NCI-H774 (cell line): Measurements from ENCODE around the gene LDLRAD3.

Experiments
- DNase-seq: peaks from one replicate; lab custom pipeline; 2025; lab: John Stamatoyannopoulos, UW

The LDLRAD3 gene

DNA sequence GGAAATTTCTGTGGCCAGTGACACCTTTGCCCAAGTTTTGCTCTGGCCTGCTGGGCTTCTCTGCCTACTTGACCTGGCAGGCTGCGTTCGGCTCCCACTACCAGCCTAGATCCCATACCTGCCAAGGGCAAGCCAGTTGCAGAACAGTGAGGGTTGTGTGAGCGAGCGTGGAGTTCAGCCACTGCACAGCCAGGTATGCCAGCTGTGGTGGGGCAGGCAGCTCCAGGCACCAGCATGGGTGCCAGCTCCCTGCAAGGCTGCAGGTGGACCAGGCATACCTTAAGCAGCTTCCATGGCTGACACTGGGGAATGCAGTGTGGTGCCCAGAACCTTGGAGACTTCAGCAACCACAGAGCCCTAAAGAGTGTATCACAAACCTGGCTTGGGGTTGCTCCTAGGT, 133.5 kb downstream of the LDLRAD3 start:
- DNase-seq = no peak

DNA sequence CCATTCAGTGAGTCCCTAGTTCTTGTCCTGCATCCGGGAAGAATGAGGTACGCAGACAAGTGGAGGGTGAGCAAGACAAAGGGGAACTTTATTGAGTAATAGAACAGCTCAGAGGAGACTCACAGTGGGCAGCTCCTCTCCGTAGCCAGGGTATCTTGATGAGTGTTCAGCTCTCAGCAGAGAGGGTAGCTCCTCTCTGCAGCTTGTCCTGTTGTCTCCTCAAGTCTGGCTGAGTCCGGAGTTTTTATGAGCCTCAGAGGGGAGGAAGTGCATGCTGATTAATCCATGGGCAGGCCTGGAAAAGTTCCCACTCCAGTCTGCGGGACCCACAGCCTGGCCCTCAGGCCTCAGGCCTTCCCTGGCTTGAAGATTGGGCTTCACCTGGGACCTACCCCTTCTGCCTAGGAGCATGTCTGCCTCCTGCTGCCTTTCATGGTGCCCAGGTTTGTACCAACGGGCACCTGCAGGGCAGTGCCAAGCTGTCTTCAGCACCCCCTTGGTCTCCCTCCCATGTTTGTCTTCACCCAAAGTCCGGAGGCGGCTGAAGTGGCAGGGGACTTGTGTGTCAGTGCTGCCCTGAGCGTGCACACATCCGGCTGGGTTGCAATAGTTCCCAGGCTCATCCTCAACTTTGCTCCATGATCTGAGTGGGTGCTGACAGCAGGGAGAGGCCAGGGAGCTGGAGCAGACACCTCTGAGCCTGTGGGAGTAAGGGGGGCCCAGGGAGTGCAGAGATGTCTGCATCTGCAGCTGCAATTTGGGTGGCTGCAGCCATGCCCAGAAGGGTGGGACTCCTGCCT, 134.2 kb downstream of the LDLRAD3 start:
- no peak for DNase-seq

DNA sequence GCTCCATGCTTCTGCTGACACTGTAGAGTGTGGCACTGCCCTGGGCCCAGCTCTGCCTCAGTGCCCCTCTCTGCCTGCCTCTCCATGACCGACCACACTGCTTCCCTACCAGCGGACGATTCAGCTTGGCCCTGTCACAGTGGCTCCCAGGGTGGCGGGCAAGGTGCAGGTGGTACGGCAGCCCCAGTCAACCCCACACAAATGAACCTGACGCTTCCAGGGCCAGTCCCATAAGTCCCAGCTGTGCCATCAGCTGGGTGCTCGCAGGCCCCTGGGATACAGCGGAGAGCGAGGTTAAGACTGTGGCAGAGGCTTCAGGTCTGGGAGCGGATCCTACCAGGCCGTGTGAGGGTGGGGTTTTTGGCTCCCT, 134.8 kb downstream of the LDLRAD3 start:
- no peak for DNase-seq

DNA sequence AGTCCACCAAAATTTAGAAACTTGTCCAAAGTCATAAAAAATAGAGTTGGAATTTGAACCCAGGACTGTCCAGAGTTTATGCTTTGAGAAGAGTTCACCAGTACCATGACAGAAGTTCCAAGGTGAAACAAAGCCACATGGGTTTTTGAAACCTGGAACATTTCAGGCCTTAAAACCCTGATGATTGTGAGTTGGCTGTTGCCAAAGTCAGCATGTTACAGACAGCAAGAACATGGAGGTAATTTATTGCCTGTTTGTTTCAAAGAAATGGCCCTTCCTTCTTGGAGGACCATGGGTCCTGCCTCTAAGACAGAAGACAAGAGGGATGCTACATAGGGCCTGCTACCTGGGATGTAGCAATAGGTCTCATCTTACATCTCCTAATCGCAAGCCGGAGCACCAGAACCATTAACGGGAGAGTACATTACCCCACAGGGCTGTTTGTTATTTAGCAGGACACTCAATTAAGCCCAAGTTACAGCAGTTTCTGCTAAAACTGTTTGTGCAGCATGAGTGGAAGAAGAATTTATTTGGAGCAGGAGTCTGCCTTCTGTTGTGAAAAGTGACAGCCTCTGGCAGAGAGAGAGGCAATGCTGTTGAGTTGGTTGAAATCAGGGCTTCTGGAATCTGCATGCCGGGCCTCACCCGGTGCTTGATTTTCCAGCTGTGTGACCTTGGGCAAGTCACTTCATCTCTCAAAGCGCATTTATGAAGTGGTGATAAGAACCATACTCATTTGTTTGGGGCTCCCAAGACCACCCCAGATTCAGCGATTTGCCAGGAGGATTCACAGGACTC, 136.2 kb downstream of the LDLRAD3 start:
- DNase-seq = no peak

DNA sequence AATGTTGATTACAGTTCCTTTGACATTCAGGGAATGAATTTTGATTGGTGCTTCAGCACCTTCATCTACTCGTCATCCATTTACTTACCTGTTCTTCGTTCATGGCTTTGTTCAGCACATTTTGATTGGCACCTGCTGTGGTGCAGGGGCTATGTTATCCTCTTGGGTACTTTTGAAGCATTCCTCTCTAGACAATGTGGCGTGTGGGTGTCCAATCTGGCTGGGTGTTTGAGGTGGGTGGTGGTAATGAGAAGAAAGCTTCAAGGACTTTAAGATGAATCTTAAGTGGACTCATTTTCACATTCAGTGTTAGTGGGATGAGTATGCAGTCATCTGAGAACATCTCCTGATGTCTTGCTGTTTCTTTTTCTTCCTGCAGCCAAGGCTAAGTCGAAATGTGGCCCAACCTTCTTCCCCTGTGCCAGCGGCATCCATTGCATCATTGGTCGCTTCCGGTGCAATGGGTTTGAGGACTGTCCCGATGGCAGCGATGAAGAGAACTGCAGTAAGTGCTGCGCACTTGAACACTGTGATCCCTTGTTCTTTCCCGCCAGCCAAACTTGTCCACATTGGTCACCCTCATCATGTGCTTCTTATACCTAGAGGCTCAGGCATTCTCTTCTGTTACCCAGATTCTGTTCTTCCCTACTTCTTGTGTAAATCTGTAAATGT, 137.5 kb downstream of the LDLRAD3 start:
- DNase-seq = no peak

DNA sequence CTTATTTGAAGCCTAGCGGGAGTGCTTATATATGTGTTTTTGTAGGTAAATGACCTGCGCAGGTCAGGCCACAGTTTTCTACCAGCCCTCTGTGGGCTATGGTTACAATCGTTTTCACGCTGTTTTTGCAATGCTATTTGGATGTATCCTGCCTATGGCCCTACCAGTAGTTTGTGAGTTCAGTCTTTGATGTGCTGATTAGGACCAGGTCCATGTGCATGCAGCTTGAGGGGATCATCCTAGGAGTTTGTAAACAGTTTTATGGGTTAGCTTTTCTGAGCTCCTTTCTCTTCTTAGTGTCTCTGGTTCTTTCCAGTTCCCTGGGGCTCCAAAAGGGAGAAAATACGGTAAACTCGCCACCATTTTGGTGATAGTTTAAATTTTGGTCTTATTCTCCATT, 142.5 kb downstream of the LDLRAD3 start:
- no peak for DNase-seq

DNA sequence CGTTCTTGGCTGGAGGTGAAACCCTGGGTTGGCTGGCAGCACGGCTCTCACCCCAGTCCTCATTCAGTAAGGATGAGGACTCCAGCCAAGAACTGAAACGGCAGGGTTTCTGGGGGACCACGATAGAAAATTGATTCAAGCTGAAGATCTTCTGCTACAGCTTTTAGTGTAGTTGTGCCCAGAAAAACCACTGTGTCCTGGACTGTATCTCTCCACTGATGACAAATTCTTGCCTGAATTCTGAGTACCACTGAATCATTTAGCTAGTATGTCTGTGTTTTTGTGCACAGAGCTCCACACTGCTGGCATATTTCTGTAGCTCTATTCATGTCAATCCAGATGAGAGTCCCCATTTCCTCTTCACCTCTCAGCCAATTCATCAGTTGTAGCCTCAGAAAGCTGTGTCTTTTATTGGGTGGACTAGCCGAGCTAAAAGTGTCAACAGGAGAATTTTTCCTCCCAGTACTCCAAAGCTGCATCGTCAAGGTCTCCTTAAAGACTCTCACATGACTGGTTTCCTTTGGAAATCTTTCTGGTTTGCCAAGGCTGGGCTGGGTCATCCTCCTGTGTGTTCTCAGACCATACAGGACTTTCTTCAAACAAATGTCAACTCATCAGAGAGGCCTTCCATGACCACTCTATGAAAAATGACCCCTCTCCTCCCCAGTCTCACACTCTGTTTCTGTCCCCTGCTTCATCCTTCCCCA, 144.6 kb downstream of the LDLRAD3 start:
- no peak for DNase-seq

DNA sequence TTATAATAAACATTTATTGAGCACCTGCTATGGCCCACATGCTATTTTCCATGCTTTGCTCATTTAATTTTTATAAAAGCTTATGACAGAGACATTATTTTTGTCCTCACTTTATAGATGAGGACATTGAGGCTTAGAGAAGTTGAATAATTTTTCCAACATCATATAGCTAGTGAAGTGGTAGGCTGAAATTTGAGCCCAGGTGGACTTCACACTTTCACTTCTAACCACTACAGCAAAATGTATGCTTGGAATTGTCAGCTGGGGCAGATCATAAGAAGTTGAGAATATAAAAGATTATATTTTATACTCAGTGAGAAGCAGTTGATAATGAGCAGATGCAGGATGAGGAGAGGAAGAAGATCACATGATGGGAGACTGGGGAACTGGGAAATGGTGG, 146.1 kb downstream of the LDLRAD3 start:
- no peak for DNase-seq

DNA sequence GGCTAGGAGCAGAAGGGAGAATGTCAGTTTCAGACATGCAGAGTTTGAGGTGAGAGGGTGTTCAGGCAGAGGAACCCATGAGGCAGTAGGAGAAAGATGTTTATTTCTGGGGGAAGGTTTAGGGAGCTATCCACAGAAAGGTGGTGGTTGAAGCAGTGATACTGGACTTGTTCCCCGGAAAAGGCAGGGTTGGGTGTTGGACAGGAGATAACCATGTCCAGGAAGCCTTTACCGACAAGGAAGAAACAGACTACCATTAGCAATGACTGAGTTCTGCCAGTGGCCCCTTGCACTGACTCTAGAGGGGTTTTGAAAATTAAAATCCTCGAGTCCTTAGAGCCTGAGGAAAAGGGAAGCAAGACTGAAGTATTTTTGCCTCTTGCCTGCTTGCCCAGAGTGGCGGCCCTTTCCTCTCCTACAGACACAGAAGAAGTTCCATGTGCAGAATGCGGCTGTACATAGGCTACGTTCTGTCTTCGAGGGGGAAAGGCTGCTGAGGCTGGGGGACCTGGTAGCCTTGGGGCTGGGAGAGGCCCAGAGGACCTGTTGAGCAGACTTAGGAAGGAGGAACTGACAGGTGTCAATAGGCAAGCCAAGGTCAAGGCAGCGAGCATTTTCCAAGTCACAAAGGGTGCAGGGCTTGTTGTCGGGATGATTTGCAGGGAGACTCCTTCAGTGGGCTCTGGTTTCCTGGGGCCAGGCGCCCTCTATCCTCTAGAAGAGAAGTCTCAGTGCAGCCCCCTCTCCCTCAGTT, 146.7 kb downstream of the LDLRAD3 start:
- DNase-seq = no peak

DNA sequence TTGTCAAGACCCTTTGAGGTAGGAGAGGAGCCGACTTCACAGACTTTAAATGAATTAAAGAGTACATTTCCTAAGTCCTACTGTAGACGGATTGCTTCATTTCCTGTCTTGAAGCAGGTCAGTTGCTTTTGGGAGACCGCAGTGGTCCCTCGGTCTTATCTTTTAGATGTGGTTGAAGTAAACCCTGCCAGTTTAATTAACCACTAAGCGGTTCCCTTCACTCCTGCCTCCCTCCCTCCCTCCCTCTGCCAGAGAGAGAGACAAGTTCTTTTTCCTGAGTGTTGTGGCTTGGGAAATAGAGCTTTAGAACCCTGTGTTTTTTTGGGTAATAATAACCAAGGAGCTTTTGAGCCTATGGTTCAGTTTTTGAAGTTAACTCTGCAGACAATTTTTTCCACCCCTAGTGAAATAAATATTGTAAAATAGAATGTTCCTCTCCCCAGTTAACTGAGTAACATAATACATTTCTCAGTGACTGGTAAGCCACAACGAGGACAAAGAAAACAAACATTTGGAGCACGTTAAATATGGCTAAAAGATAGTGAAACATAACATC, 147.5 kb downstream of the LDLRAD3 start:
- no peak for DNase-seq

DNA sequence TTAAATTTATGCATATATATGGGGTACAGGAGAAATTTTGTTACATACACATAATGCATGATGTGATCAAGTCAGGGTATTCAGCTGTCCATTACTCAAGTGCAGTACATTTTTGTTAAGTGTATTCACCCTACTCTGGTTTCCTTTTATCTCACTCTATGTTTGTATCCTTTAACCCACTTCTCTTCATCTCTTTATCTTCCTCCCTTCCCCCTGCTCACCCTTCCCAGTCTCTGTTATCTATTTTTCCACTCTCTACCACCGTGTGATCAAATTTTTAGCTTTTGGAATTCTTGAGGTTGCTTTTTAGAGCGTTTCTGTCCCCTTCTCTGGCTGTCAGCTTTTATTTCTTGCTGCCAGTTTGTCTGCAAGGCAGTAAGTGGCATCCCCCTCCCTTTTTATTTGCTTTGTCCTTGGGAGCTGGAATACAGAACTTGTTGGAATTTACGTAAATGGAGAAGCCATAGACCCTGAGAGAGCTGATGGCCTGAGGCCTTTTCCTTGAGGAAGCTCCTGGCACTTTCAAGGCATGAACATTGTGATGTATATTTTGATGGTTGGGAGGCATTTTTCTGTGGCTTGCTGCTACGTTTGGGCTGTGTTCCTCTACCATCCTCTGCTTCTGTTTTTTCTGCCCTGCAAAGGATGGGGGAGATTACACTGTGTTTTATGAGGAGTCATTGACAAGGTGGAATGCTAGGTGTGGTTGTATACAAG, 148.6 kb downstream of the LDLRAD3 start:
- no peak for DNase-seq

DNA sequence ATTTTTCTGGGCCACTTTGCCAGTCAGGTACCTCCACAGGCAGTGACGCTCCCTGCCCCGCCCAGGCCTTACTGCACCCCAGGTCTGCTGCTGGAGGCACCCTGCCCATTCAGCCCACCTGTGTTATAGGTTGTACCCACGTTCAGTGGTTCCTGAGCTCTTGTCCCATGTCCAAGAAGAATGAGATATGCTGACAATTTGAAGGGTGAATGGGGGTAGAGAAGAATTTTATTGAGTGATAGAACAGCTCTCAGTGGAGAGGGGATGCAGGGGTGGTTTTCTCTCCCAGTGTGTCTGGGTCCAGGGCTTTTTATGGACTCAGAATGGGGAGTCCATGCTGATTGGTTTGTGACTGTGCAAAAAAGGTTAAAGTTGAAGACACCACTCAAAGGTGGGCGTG, 149.7 kb downstream of the LDLRAD3 start:
- DNase-seq = no peak

DNA sequence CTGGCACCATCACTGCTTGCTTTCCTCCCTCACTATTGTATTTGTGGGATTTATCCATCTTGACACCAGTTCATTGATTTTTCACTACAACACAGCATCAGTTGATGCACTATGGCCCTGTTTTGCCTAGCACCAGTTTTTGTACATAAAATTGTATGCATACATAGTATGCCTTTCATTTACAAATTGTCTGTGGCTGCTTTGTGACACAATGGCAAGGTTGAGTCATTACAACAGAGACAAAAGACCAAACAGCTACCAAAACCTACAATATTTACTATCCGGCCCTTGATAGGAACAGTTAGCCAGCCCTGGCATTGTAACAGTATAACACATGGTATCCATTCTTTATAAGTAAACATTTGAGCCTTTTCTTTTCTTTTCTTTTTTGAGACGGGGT, 150.3 kb downstream of the LDLRAD3 start:
- DNase-seq = no peak

DNA sequence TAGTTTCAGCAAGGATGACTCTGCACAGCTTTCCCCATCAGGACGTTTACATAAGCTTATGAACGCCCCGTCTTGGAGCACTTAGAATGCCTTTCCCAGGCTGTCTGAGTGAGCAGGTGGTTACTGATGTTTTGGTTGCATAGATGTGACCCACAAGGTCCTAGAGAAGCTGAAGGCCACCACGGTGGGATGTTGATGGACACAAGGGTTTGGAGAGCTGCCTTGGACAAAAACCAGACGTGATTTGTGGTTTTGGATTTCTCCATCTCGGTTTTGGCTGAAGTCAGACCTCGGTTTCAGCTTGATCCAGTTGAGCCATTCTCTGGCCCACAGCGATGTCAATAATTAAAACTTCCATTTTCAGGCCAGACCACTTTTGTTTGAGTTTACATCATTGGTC, 151.9 kb downstream of the LDLRAD3 start:
- DNase-seq = no peak

DNA sequence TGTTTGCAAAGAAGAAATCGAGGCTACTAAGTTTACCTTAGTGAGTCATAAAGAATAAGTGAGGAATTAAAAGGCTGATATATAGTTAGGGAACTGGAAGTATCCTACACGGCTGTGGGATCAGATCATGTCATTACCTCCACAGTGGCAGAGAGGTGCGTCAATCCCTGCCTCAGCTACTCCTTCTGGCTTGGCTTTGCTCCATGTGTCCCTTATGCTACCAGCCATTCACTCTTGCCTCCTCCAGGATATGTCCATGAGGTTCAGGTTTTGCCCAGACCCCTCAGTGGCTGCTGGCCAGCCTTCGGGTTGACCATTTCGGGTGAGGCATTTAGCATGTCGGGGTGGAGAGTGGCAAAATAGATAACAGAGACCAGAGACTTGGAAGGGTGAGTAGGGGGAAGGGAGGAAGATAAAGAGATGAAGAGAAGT, 153.4 kb downstream of the LDLRAD3 start:
- no peak for DNase-seq

DNA sequence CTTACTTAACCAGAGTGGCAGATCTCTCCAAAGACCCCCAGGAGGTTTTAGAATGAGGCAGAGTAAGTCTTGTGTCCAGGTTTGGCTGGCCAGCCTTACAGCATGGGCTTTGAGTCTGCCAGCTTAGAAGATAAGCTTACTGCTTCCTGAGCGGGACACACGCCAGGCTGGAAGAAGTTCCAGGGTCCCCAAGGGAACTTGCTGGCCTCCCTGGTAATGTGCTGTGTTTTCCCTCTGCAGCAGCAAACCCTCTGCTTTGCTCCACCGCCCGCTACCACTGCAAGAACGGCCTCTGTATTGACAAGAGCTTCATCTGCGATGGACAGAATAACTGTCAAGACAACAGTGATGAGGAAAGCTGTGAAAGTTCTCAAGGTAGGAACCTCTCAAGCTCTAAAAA, 154.2 kb downstream of the LDLRAD3 start:
- DNase-seq = no peak

DNA sequence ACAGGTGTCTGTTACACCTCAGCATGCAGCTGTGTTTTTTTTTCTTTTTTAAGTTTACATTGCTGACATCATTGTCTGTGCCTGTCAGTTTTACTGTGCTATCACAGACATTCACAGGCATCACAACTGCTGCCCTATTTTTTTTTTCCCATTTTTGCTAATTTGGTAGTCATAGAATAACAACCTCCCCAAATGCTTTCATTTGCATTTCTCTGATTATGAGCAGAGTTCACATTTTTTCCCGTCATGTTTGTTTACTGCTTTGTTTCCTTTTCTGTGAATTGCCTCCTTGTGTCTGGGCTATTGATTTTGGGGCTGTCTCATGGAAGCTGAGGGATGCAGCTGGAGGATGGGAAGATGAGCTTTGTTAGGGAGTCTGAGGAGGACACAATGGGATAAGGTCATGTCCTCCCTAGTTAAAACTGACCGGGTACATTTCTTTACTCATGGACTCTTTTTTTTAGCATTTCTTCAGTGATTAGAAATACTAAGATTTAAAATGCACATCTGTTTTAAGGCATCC, 155.1 kb downstream of the LDLRAD3 start:
- DNase-seq = no peak

DNA sequence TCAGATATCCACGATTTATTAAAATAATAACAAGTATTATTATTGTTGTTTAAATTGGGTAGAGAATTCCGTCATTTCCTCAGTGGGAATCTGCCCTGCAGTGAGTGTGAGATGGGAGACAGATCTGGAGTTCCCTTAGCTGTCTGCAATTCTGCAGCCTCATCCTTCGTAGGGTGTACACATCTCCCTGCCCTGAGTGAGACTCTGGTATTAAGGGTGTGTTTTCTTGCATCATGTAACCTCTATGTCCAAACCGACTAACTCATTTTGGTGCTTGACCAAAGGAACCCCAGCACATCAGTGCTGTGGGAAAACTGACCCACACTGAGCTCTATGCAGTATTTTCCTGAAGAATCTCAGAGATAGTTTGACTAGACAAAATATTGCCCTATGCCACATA, 157.6 kb downstream of the LDLRAD3 start:
- DNase-seq = no peak

DNA sequence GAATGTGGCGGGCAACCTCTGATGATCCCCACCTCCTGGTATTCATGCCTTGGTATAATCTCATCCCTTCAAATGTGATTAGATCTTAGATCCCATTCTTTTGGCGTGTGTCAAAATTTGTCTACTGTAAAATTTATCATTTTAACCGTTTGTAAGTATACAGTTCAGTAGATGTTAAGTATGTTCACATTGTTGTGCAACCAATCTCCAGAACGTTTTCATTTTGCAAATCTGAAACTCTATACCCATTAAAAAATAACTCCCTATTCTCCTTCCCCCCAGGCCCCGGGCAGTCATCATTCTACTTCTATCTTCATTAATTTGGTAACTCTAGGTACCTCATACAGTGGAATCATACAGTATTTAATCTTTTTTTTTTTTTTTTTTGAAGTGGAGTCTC, 159.0 kb downstream of the LDLRAD3 start:
- DNase-seq = no peak

DNA sequence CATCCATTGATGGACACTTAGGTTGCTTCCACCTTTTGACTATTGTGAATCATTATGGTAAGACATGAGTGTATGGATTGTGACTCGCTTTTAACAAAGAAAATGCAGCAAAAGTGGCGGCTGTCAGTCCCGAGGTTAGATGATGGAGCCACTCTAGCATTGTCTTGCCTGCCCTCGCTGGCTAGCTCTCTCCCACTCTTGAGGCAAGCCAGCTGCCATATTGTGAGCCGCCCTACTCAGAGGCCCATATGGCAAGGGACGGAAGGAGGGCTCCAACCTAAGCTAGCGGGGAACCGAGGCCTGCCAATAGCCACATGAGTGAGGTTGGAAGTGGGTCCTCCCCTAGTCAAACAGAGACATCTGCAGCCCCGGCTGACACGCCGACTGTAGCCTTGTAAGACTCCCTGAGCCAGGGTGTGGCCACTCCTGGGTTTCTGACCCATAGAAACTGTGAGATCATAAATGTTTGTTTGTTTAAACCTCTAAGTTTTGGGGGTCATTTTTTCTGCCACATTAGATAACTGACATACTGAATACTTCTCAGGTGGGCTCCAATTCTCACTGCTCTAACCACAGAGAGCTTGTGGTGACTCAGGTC, 160.2 kb downstream of the LDLRAD3 start:
- no peak for DNase-seq
